HCT116 (cell line): ENCODE measurements around the gene AACS. TPM values are rescaled to one million over a fixed set of nuclear protein-coding genes. Genes with fewer than 3 reads are reported as not detected.

Source experiments
- ATAC-seq: fragments of 200-7000 bp; cut with Tn5 transposase; 2 replicates; pipeline ENCODE4 v1.9.1; 2020; ENCODE audit warnings: mild to moderate bottlenecking, moderate library complexity
- BruUV-seq: library from RNA; stranded (reverse); fragments of 400-500 nt; replicated peaks from 2 replicates; lab custom pipeline; 2021; lab: Mats Ljungman, UMichigan
- CTCF ChIA-PET: fragments of 300-600 bp; sonication (Branson Sonifier 250); formaldehyde crosslinking; loops from one replicate; lab custom pipeline; 2021; ENCODE audit warnings: antibody characterized with exemption; lab: Charles Lee
- POLR2A ChIA-PET: fragments of 300-600, 350-600 bp; sonication (Branson Sonifier 250); formaldehyde crosslinking; loops from one replicate; lab custom pipeline; 2021; ENCODE audit warnings: antibody characterized with exemption; lab: Charles Lee
- RAD21 ChIA-PET, 2 experiments: fragments of 300-600 bp; sonication (Branson Sonifier 250); formaldehyde crosslinking; loops; one replicate each; lab custom pipeline; 2023; ENCODE audit warnings: low total read pairs in 2 of 2; ENCODE audit not compliant: uncharacterized antibody in 2 of 2, unreplicated experiment in 2 of 2, low non-redundant PET in 1 of 2; lab: Charles Lee
- DNase-seq: peaks from one replicate; pipeline ENCODE4 v3.0.0-alpha.2; 2010; ENCODE audit warnings: low read depth, low spot score
- H2AFZ ChIP-seq: fragments of 200-600 bp; shearing (Covaris generic), sonication (generic); 2 replicates; pipeline ENCODE4 v1.6.1; 2017; ENCODE audit warnings: low read depth, mixed run types, mixed read lengths, antibody characterized with exemption, low read length; ENCODE audit not compliant: poor library complexity, severe bottlenecking
- H3K27ac ChIP-seq: 2 replicates; pipeline ENCODE4 v1.5.1; 2012; ENCODE audit warnings: low read depth, low read length
- H3K27me3 ChIP-seq: fragments of 200-600 bp; sonication (generic); 2 replicates; pipeline ENCODE4 v1.6.1; 2016; ENCODE audit warnings: mixed run types, low read length, mixed read lengths; ENCODE audit not compliant: insufficient read depth
- H3K36me3 ChIP-seq, 2 experiments: fragments of 200-500 bp in 1 of 2; fragments of 200-600 bp in 1 of 2; sonication (Bioruptor generic) in 1 of 2; sonication (generic) in 1 of 2; 2 replicates each; pipeline versions ENCODE4 v1.5.1 to v1.6.1; 2014 to 2016; ENCODE audit warnings: low read length in 2 of 2, inconsistent platforms in 1 of 2, mixed read lengths in 1 of 2, mixed run types in 1 of 2; ENCODE audit not compliant: insufficient read depth in 2 of 2, control insufficient read depth in 1 of 2
- H3K4me1 ChIP-seq, 2 experiments: fragments of 200-600 bp in 1 of 2; sonication (generic) in 1 of 2; 2 replicates each; pipeline versions ENCODE4 v1.5.1 to v1.6.1; 2012 to 2017; ENCODE audit warnings: low read length in 2 of 2, inconsistent platforms in 1 of 2, mild to moderate bottlenecking in 1 of 2, mixed read lengths in 1 of 2, mixed run types in 1 of 2, moderate library complexity in 1 of 2; ENCODE audit not compliant: insufficient read depth in 2 of 2, control insufficient read depth in 1 of 2
- H3K4me2 ChIP-seq: fragments of 200-600 bp; sonication (generic); 2 replicates; pipeline ENCODE4 v1.6.1; 2017; ENCODE audit warnings: mixed run types, low read length, mixed read lengths
- H3K4me3 ChIP-seq, 2 experiments: fragments of 200-600 bp in 1 of 2; sonication (generic) in 1 of 2; replicated peaks in 1 of 2; 2 replicates each; pipeline ENCODE4 v1.5.1; 2011 to 2016; ENCODE audit warnings: low read length in 2 of 2, control low read depth in 1 of 2, low read depth in 1 of 2, mild to moderate bottlenecking in 1 of 2, mixed read lengths in 1 of 2, mixed run types in 1 of 2
- H3K79me2 ChIP-seq: fragments of 200-600 bp; sonication (generic); 2 replicates; pipeline ENCODE4 v1.6.1; 2017; ENCODE audit warnings: mild to moderate bottlenecking, mixed run types, low read length, moderate library complexity, mixed read lengths; ENCODE audit not compliant: insufficient read depth
- H3K9ac ChIP-seq: fragments of 200-600 bp; sonication (generic); 2 replicates; pipeline ENCODE4 v1.6.1; 2016; ENCODE audit warnings: low read length, mixed read lengths
- H3K9me2 ChIP-seq: fragments of 200-600 bp; sonication (generic), shearing (Covaris generic); 2 replicates; pipeline ENCODE4 v1.6.1; 2017; ENCODE audit warnings: mixed run types, mild to moderate bottlenecking, moderate library complexity; ENCODE audit not compliant: insufficient read depth
- H3K9me3 ChIP-seq, 2 experiments: fragments of 200-500 bp in 1 of 2; fragments of 200-600 bp in 1 of 2; sonication (Bioruptor generic) in 1 of 2; sonication (generic) in 1 of 2; 2 replicates each; pipeline ENCODE4 v1.6.1; 2014 to 2017; ENCODE audit warnings: low read length in 2 of 2, mixed read lengths in 2 of 2, inconsistent platforms in 1 of 2, low read depth in 1 of 2, mild to moderate bottlenecking in 1 of 2, mixed run types in 1 of 2, moderate library complexity in 1 of 2; ENCODE audit not compliant: control insufficient read depth in 1 of 2, insufficient read depth in 1 of 2
- H4K20me1 ChIP-seq: fragments of 200-600 bp; sonication (generic), shearing (Covaris generic); 2 replicates; pipeline ENCODE4 v1.6.1; 2017; ENCODE audit warnings: mixed run types, mild to moderate bottlenecking, moderate library complexity; ENCODE audit not compliant: insufficient read depth
- ATF3 ChIP-seq: IDR thresholded peaks from 2 replicates; pipeline ENCODE4 v1.6.1; 2012
- CEBPB ChIP-seq: IDR thresholded peaks from 2 replicates; pipeline ENCODE4 v1.6.1; 2012; ENCODE audit warnings: low read depth
- CTCF ChIP-seq, 3 experiments: fragments of 200-600 bp in 1 of 3; sonication (generic) in 1 of 3; IDR thresholded peaks in 2 of 3; conservative IDR thresholded peaks in 1 of 3; 2 replicates each; pipeline ENCODE4 v1.5.1; 2012 to 2017; ENCODE audit warnings: low read depth in 2 of 3, low read length in 2 of 3, antibody characterized with exemption in 1 of 3, borderline replicate concordance in 1 of 3, control low read depth in 1 of 3, mild to moderate bottlenecking in 1 of 3, mixed read lengths in 1 of 3, mixed run types in 1 of 3, moderate library complexity in 1 of 3; ENCODE audit not compliant: insufficient read depth in 1 of 3
- EGR1 ChIP-seq: IDR thresholded peaks from 2 replicates; pipeline ENCODE4 v1.6.1; 2012; ENCODE audit warnings: low read depth
- ELF1 ChIP-seq: IDR thresholded peaks from 2 replicates; pipeline ENCODE4 v1.6.1; 2012; ENCODE audit warnings: low read depth, borderline replicate concordance
- EZH2phosphoT487 ChIP-seq: fragments of 200-600 bp; IDR thresholded peaks from 2 replicates; pipeline ENCODE4 v1.6.1; 2018; ENCODE audit warnings: antibody characterized with exemption, borderline replicate concordance
- FOSL1 ChIP-seq: IDR thresholded peaks from 2 replicates; pipeline ENCODE4 v1.6.1; 2012; ENCODE audit warnings: low read depth
- JUND ChIP-seq: IDR thresholded peaks from 2 replicates; pipeline ENCODE4 v1.6.1; 2012
- MAX ChIP-seq: IDR thresholded peaks from 2 replicates; pipeline ENCODE4 v1.6.1; 2012
- POLR2AphosphoS5 ChIP-seq: IDR thresholded peaks from 2 replicates; pipeline ENCODE4 v1.6.1; 2011; ENCODE audit warnings: mild to moderate bottlenecking, low read depth, low read length, moderate library complexity
- RAD21 ChIP-seq: IDR thresholded peaks from 2 replicates; pipeline ENCODE4 v1.6.1; 2012; ENCODE audit warnings: low read depth, mild to moderate bottlenecking
- SIN3A ChIP-seq: IDR thresholded peaks from 2 replicates; pipeline ENCODE4 v1.6.1; 2012; ENCODE audit warnings: low read depth
- YY1 ChIP-seq: IDR thresholded peaks from 2 replicates; pipeline ENCODE4 v1.6.1; 2011; ENCODE audit warnings: low read length, low read depth, moderate library complexity, mild to moderate bottlenecking; ENCODE audit not compliant: insufficient replicate concordance; ENCODE audit errors: extremely low read depth
- ZNF274 ChIP-seq: fragments of 200-500 bp; sonication (Bioruptor generic); IDR thresholded peaks from 2 replicates; pipeline ENCODE4 v1.6.1; 2014; ENCODE audit warnings: mild to moderate bottlenecking, low read depth, low read length, inconsistent platforms
- intact Hi-C: fragments of 100-400 bp; cut with micrococcal nuclease; formaldehyde crosslinking; loops from 2 replicates; pipeline ENCODE4 v1.10.0; 2022
- total RNA-seq: library from RNA; stranded (reverse); gene quantifications from one replicate; pipeline ENCODE4 v1.2.1, GENCODE V29; 2021; ENCODE audit not compliant: unreplicated experiment

AACS gene
- total RNA-seq, 1 experiment from 2014 or later = 16.0 TPM

DNA sequence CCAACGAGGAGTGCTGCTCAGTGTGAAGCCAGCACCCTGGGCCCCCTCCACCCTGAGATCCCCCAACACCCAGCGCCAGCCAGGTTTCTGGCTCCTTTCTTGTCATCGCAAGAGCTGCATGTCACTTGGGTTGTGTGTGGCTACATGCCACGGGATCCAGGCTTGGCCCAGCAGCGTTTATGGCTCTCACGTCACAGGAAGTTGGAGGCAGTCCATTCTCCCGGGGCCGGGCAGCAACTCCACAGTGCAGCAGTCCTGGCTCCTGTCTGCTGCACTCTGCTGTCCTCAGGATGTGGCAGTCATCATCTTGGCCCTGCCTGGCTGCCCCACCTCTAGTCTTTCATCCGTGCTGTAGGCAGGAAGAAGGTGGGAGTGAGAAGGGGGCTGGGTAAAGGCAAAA, 78.3 kb downstream of the AACS start:
- TF ChIP-seq YY1 (no peak), CEBPB (no peak), EZH2phosphoT487 (no peak), ZNF274 (no peak), MAX (no peak), EGR1 (no peak), ELF1 (no peak), SIN3A (no peak), CTCF (IDR thresholded peaks at IDR 0.05 in 2 of 3, conservative IDR thresholded peaks at IDR 0.05 in 1 of 3; ENCODE audit: borderline replicate concordance in 1 of 3, insufficient read depth in 1 of 3, low read depth in 2 of 3, low read length in 2 of 3) (no peak), JUND (no peak), ATF3 (no peak), FOSL1 (no peak), RAD21 (no peak), POLR2AphosphoS5 (no peak)
- TF ChIP-seq, all 23 proteins: peak for 0
- Histone ChIP-seq H3K36me3 (no peaks in the 10 kb centered on the region), H3K79me2 (no peaks in the 10 kb centered on the region), H3K4me1 (peaks cover 0 to 31% of the 10 kb centered on the region in 2 experiments; a peak in 3 of 4 replicates), H3K27me3 (no peaks in the 10 kb centered on the region), H3K9ac (no peak overlapping the region), H3K27ac (no peak overlapping the region), H3K9me2 (no peaks in the 10 kb centered on the region), H3K9me3 (no peaks in the 10 kb centered on the region), H3K4me2 (no peak overlapping the region), H3K4me3 (no peak overlapping the region), H4K20me1 (no peaks in the 10 kb centered on the region), H2AFZ (no peak overlapping the region)
- no TSS peak for BruUV-seq
- ChIA-PET RAD21 (no interaction called here), CTCF (no interaction called here), POLR2A (no interaction called here)
- intact Hi-C loops = no loop called here
- no peak for ATAC-seq
- DNase-seq = no peak
